Measurements from ENCODE around the gene MRTFA.

MRTFA gene

DNA sequence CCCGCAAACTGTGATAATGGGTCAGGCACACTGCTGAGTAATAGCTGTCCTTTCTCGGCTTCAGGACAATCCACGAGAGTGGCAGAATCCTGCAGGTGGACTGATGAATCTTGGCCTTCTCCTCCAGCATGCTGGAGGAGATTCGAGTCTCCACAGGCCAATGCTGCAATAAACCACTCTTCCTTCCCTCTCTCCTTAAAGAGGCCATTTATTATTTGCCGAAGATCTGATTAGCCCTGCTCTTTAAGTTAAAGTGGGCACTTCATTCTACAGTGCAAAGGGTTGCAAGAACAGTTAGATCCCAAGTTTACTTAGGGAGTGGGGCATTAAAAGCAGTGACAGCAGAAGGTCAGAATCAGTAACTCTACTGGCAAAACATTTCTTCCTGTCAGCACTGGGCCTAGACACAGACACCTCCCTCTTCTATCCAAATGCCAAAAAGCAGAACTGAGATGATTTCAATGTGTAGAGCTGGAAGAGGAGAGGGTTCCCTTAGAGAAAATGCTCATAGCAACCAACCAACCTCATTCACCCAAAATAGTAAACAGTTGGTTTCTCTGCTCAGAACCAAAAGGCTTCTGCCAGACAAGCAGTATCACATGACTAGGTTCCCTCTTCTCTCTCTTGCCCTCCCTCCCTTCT, 144.4 kb downstream of the MRTFA start:
- DNase-seq (ENCODE audit: low spot score) = peak; percentile 25

DNA sequence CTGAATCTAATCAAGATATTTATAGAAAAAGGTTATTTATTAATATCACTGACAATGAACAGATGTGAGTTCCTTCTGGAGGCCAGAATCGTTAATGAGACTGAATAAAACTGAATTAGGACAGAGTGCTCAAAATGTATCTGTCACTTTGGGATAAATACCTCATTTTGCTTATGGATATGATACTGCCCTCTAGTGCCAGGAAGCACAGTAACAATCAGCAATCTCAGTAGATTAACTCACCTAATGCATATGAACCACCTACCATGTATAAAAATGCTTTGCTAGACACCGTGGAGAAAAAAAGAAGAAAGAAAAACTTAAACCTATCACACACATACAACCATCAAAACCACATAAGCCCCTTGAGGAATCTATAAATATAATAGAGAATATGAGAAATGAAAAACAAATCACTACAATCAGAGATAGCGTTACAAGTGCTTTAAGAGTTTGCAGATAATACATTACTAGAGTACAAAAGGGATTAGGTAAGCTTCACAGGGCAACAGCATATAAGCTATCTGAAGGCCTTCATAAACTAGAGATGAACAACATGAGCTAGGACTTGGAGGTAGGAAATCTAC, 148.8 kb downstream of the MRTFA start:
- DNase-seq (ENCODE audit: low spot score) = no peak

DNA sequence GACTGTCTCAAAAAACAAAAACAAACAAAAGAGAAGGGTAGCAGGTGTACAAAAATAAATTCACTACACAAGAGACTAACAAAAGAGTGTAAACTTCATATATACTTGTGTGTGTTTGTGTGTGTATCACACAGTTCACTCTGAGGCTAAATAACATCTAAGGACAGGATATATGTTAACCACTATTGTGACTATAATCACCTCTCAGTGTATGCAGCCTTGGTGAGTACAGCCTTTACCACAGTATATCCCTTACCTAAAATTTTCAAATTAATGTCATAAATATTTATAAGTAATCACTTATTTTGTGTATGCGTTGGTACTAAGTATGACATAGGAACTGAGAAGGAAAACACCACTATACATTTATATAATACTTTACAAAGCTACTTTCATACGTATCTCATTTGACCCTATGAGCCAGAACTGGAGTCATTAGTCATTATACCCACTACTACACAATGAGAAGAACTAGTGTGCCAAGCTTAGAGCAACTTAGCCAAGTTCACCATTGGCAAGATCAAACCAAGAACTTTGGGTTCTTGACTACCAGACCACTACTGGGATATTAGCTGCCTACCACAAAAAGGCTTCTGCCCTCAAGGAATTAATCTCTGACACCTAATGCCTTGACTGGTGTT, 149.4 kb downstream of the MRTFA start:
- DNase-seq (ENCODE audit: low spot score) = no peak

DNA sequence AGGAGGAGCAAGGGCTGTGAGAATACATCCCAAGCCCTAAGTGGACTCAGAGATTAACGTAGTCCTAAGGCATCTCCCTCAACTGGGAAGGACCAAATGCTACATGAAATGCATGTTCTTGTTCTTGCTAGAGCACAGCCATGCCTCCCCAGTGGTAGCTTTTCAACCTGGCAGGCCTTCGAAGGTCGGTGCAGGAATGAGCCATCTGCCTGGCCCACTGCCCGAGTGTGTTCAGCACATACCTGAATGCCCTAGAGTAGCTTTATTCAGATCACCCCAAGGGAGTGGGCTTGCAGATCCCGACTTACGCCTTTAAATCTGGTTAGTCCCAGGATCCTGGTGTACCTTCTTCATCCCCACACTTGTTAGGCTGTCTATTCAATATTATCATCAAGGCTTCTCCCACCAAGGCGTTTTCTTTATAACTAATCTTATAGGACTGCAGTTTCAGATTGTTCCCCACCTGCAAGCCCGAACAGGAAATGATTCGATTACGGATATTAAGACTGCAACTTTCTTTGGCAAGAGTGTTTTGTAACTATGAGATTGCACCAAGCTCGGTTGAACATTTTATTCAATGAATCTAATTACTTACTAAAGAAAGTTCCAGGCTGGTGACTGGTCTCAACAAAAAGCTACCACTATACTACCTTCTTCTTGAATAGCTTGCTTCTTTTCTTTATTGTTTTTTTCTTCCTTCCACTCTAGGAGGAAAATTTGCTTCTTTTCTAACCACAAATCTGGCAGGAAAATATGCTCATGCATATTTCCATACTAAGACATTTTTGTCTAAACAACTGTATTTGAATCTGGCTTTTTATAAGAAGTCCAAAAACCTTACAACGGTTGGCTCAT, 150.5 kb downstream of the MRTFA start:
- no peak for DNase-seq (ENCODE audit: low spot score)

DNA sequence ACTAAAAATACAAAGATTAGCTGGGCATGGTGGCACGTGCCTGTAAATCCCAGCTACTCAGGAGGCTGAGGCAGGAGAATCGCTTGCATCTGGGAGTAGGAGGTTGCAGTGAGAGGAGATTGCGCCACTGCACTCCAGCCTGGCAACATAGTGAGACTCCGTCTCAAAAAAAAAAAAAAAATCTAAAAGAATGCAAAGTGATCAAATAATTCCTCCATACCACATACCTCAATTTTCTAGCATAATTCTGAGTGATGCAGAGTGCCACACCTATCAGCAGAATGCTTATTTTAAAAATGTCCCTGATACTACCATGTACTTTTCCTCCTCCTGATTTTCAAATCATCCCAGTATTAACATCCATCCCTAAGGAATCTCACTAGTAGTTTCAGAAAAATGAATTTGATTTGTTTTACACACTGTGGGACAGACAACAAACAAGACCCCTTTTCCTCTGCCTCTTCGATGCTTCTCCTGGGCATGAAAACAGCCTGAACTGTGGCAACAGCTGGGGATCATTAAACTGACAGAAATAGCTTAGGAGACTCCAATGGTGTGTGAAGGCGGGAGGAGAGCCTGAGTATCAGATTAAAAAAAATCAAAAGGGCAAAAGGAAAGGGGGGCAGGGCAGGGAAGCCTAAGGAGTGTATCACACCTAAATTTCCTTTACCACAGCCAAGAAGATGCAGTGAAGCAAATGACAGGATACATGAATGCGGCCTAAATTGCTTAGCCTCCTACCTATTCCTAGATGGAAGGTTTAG, 151.4 kb downstream of the MRTFA start:
- DNase-seq (ENCODE audit: low spot score) = peak; percentile 21

DNA sequence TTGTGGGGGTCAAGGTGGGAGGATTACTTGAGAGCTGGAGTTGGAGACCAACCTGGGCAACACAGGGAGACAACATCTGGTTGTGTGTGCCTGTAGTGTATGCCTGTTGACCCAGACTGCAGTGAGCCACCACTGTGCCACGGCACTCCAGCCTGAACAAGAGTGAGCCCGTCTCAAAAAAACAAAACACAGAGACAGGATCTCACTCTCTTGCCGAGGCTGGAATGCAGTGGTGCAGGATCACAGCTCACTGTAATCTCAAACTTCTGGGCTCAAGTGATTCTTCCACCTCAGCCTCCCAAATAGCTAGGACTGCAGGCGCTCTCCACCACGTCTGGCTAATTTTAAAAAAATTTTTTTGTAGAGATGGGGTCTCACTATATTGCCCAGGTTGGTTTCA, 153.6 kb downstream of the MRTFA start:
- DNase-seq (ENCODE audit: low spot score) = no peak

DNA sequence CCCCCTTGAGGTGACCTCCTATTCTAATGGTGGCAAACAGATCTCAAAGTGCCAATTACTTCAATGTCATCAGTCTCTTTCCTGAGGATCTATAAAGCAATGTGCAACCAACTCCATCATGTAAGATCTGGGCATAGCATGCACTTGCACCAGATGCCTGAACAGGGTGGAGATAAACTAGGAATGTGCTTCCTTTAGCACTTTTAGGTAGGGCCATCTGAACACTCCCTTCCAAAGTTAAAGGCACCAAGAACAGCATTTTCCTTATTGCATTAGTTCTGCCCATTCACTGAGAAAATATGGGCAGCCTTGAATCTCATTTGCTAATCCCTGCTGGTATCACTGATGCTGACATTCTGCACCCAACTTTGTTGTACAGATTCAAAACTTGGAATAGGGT, 154.1 kb downstream of the MRTFA start:
- no peak for DNase-seq (ENCODE audit: low spot score)

DNA sequence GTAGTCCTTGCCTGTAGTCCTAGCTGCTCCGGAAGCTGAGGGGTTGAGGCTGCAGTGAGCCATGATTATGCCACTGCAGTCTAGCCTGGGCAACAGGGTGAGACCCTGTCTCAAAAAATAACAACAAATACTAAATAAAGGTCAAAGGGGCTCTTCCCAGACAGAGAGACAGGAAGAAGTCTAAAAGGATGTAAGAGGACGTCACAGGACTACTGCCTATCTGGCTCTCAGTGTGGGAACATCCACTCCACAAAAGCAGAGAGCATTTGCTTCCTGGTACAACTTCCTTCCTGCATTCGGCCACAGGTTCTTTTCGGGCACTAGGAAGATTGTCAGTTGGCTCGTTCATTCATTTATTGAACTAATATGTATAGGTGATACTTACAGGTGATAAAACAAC, 155.5 kb downstream of the MRTFA start:
- DNase-seq (ENCODE audit: low spot score) = no peak

DNA sequence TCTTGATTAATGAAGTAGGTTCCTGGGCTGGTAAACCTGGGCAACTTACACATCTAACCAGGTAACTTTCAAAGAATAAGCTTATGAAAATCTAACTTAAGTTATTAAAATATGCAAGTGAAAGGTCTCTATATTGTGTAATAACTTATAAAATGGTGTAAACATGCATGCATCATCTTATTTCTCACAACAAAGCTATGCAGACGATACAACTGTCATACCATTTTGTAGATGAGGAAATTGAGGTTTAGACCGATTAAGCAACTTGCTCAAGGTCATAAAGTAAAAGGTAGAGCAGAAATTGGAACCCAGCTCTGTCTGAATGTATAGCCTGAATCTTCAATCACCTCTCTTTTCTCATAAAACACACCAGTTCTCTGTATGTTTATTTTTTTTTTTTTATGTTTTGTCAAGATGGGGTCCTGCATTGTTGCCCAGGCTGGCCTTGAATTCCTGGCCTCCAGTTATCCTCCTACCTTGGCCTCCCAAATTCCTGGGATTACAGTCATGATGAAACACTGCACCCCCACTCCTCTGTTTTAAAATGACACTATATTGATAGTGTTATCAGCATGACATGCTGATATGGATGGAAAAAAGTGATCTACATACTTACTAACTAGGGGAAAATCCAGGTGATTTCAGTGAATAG, 156.5 kb downstream of the MRTFA start:
- DNase-seq (ENCODE audit: low spot score) = no peak

DNA sequence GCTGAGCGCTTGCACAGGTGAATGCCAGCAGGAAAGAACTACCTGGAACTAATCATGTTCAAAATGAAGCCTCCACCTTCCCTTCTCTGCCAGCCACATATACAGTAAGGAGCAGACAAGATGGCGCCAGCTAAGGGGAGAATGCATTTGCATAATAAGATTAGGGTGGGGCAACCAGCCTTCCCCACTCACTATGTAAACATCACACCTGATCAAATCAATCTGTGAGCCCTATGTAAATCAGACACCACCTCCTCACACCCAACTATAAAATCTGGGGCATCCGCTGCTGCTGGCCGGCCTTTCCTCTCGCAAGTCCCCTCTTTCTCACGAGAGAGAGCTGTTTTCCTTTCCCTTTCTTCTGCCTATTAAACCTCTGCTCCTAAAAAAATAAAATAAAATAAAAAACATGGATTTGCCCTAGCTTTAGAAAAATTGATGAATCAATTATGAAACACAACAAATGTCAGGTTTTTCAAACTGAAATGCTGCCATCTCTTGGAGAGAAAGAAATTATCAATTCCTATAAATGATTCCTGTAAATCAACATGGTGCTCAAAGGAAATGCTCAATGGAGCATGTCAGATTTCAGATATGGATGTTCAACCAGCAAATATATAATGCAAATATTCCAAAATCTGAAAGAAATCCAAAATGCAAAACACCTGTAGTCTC, 157.3 kb downstream of the MRTFA start:
- no peak for DNase-seq (ENCODE audit: low spot score)

DNA sequence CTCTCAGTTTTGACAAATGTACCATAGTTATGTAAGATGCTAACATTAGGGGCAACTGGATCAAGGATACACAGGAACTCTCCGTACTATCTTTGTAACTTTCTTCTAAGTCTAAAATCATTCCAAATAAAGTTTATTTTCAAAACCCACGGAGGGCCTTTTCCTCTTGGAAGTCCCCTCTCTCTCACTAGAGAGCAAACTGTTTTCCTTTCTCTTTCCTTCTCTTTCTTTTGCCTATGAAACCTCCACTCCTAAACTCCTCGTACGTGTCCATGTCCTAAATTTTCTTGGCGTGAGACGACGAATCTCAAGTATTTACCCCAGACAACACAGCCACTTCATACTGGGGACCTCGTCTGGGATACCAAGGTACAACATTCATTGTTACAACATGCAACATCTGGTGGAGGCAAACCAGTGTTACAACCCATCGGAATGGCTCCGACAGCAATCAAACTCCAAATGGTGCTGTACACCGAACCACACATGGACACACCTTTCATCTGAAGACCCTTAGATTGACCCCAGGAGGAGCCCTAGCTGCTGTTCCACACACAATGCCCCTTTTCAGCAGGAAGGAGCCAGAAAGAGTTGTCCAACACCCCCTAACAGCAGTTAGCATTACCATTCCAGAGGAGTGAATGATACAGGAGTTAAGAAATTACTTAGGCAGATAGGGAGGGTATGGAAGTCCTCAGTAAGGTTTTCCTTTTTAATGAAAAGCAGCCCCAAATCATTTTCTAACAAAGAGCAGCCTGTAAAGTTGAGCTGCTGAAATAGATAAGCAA, 158.0 kb downstream of the MRTFA start:
- DNase-seq (ENCODE audit: low spot score) = no peak

DNA sequence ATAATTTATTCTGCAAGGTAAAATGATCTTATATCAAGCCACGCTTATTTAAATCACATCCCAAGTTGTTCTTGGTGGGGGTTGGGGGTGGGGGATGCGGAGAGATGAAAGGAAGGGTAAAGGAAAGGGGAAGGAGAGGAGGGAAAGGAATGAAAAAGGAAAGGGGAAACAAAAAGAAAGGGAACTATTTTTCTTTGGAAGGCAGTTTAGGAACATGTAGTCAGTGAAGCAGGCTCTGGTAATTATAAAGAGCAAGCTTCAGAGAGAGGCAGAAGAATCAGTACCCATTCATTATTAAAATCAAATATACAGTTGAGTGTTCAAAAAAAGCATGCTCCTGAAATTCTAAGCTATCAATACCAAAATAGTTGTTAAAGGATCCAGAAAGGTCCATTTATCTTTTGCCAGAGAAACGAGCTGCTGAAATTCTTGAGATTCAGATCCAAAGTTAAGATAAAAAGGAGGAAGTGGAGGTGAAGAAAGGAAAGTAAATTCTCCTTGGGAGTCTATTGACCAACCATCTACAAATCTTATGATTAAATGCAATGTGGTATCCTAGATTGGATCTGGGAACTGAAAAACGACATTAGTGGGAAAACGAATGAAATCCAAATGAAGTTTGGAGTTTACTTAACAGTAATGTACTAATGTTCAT, 158.7 kb downstream of the MRTFA start:
- DNase-seq (ENCODE audit: low spot score) = no peak

DNA sequence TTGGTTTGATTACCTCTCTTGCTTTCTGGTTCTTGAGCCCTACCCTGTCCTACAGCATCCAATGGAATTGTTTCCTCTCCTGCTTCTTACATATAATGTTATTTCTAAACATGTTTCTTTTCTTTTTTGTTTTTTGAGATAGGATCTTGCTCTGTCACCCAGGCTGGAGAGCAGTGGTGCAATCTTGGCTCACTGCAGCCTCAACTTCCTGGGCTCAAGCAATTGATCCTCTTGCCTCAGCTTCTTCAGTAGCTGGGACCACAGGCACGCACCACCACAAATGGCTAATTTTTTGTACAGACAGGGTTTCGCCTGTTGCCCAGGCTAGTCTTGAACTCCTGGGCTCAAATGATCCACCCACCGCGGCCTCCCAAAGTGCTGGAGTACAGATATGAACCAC, 160.2 kb downstream of the MRTFA start:
- DNase-seq (ENCODE audit: low spot score) = no peak

DNA sequence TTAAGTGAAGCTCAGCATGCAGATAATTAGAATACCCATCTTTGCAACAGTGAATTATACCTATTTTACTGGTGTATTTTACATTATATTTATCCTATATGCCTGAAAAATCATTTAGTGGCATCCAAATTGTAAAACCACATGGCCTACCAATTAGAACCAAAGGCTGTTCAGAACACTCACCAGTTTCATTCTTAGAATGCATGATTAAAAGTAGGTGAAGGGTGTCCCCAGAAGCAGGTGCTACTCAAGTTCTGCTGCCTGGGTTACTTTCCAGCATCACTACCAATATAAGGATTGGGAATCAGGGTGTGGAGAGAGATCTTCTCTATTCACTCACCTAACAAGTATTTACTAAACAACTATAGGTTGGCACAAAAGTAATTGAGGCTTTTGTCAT, 162.8 kb downstream of the MRTFA start:
- DNase-seq (ENCODE audit: low spot score) = no peak

DNA sequence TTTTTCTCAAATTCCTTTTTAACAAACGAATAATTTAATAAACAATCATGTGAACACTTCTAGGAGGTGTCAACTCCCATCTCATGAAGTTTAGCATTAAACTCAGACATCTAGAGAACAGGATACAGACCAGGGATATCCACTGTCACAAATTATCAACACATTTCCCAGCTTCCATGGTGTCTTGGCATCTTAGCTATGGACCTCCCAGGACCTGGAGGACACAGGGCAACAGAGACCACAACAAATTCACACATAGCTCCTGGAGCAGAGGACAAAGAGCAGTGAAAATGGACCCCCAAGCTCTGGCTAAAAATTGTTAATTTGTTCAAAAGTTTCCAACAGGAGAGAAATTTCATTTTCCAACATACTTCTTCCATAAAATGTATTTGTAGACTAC, 163.9 kb downstream of the MRTFA start:
- DNase-seq (ENCODE audit: low spot score) = no peak

DNA sequence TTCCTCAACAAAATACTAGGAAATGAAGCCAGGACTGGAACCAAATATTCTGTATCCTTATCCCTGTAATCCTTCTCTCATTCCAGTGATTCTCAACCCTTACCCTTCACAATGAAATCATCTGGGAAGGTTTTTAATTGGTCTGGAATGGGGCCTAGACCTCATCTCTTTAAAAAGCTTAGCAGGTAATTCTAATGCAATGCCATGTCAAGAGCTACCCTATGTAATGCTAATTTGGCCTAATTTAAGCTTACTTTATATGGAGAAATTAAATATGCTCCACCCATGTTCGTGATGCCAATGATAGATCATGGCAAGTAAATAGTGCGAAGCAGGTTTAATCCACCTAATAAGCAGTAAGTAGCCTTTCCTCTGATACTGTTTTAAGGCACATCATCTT, 164.5 kb downstream of the MRTFA start:
- DNase-seq (ENCODE audit: low spot score) = no peak

DNA sequence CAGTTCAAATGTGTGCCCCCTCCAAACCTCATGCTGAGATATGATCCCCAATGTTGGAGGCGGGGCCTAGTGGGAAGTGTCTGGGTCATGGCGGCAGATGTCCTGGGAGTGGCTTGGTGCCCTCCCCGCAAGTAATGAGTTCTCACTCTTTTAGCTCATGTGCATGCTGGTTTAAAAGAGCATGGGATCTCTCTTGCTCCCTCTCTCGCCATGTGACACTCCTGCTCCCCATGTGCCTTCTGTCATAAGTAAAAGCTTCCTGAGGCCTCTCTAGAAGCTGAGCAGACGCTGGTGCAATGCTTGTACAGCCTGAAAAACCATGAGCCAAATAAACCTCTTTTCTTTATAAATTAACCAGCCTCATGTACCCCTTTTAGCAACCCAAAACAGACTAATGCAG, 167.3 kb downstream of the MRTFA start:
- DNase-seq (ENCODE audit: low spot score) = no peak

DNA sequence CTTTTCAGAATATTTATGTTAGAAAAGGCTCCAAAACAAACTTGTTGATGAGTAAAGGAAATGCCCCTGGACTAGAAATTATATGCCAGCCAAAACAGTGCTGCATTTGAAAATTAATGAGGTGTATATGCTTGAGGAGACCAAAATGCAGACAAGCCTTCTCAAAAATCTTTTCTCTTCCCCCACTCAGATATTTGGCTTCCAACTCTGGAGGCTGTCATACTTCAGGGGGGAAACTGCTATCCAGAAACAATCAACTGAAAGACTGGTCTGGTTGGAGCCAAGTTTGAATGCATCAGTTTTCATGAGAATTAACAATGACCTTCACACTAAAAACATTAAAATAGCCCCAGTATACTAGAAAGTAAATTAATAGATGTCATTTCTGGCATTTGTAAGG, 167.9 kb downstream of the MRTFA start:
- no peak for DNase-seq (ENCODE audit: low spot score)

DNA sequence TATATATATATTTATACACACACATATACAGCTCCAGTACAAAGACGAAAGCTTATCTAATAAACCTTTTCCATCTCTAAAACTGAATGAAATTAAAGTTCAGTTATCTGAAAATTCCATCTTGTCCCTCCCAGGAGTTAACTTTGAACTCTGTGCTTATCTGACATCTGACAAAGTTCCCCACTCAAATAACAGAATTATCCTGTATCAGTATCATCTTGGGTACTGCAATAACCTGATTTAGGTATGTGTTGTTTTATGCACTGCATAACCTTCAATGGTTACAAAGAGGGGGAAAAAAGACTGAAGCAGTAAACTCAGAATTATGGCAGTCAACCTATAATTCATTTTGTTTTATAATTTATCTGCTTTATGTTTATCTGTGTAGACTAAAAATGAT, 169.5 kb downstream of the MRTFA start:
- DNase-seq (ENCODE audit: low spot score) = no peak

DNA sequence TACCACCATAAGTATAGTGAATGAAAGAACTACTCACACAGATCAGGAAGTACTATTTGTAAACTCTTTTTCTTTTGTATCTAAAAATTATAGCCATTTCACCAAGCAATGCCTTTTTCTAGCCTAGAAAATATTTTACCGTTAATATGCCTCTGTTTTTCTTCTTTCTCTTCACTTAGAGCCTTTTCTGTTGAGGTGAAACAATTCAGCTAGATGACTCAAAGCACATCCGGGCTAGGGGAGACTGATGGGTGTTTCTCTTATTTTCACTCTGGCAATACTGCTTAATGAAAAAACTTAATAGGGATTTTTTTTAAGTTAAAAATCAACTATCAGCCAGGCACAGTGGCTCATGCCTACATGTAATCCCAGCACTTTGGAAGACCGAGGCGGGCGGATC, 172.8 kb downstream of the MRTFA start:
- no peak for DNase-seq (ENCODE audit: low spot score)

Measured in AG08396 (cell line).